B cell (primary cell): Measurements from ENCODE around the gene TLCD3B. TPM values are rescaled to one million over a fixed set of nuclear protein-coding genes. Genes with fewer than 3 reads are reported as not detected.

Experiments used
- ATAC-seq: fragments of 200-7000 bp; cut with Tn5 transposase; one replicate; pipeline ENCODE4 v1.10.0; 2021; ENCODE audit warnings: low read depth, mild to moderate bottlenecking, moderate number of reproducible peaks, moderate library complexity
- CTCF ChIA-PET: fragments of 350-600 bp; sonication (Branson Sonifier 250); formaldehyde crosslinking; loops from one replicate; lab custom pipeline; 2021; ENCODE audit warnings: antibody characterized with exemption, inconsistent platforms; lab: Charles Lee
- POLR2A ChIA-PET: fragments of 350-600 bp; sonication (Branson Sonifier 250); formaldehyde crosslinking; loops from one replicate; lab custom pipeline; 2021; ENCODE audit warnings: antibody characterized with exemption; lab: Charles Lee
- DNase-seq: peaks from one replicate; pipeline ENCODE4 v3.0.0; 2013
- H2AFZ ChIP-seq: 2 replicates; pipeline ENCODE4 v1.6.1; 2012; ENCODE audit warnings: mild to moderate bottlenecking, low read depth, low read length; ENCODE audit not compliant: insufficient read depth, poor library complexity, severe bottlenecking
- H3K27ac ChIP-seq, 2 donors: 1 replicate in 1 of 2; 2 replicates in 1 of 2; pipeline ENCODE4 v1.5.1; 2012 to 2013; ENCODE audit warnings: low read length in 2 of 2, mild to moderate bottlenecking in 2 of 2, moderate library complexity in 1 of 2
- H3K27me3 ChIP-seq, 4 experiments: fragments of 200-600 bp in 1 of 4; sonication (generic) in 1 of 4; replicated peaks in 1 of 4; 1 replicate in 2 of 4; 2 replicates in 2 of 4; pipeline versions ENCODE4 v1.6.1 to v1.7.0; 2013 to 2016; ENCODE audit warnings: low read length in 3 of 4, mild to moderate bottlenecking in 2 of 4, mixed read lengths in 1 of 4, moderate library complexity in 1 of 4; ENCODE audit not compliant: insufficient read depth in 4 of 4, control insufficient read depth in 3 of 4; ENCODE audit errors: control extremely low read depth in 1 of 4
- H3K36me3 ChIP-seq, 2 experiments: replicated peaks in 1 of 2; 1 replicate in 1 of 2; 2 replicates in 1 of 2; pipeline versions ENCODE4 v1.6.1 to v1.7.1; 2013; ENCODE audit warnings: low read length in 1 of 2; ENCODE audit not compliant: insufficient read depth in 2 of 2, control insufficient read depth in 1 of 2; ENCODE audit errors: control extremely low read depth in 1 of 2, extremely low read depth in 1 of 2
- H3K4me1 ChIP-seq, 2 donors: fragments of 200-600 bp in 1 of 2; sonication (generic) in 1 of 2; 1 replicate in 1 of 2; 2 replicates in 1 of 2; pipeline versions ENCODE4 v1.5.1 to v1.6.1; 2013 to 2017; ENCODE audit warnings: low read length in 2 of 2; ENCODE audit not compliant: control insufficient read depth in 2 of 2, insufficient read depth in 2 of 2
- H3K4me2 ChIP-seq: replicated peaks from 2 replicates; pipeline ENCODE3; 2012; ENCODE audit warnings: mild to moderate bottlenecking, low read depth, low read length; ENCODE audit not compliant: poor library complexity, severe bottlenecking
- H3K4me3 ChIP-seq, 5 experiments: fragments of 200-600 bp in 1 of 5; sonication (generic) in 1 of 5; 1 replicate in 3 of 5; 2 replicates in 2 of 5; pipeline versions ENCODE4 v1.5.1 to v1.7.0; 2011 to 2016; ENCODE audit warnings: low read length in 4 of 5, mild to moderate bottlenecking in 4 of 5, low read depth in 2 of 5, control low read depth in 1 of 5, moderate library complexity in 1 of 5; ENCODE audit not compliant: insufficient read depth in 1 of 5; ENCODE audit errors: control extremely low read depth in 1 of 5, extremely low read depth in 1 of 5
- H3K79me2 ChIP-seq: fragments of 200-600 bp; sonication (generic); one replicate; pipeline ENCODE4 v1.6.0; 2016; ENCODE audit warnings: low read length; ENCODE audit not compliant: control insufficient read depth, insufficient read depth
- H3K9ac ChIP-seq: fragments of 200-600 bp; sonication (generic); 2 replicates; pipeline ENCODE4 v1.6.1; 2017; ENCODE audit warnings: mild to moderate bottlenecking, low read length, moderate library complexity
- H3K9me3 ChIP-seq, 3 donors: one replicate each; pipeline versions ENCODE4 v1.6.1 to v1.7.1; 2013; ENCODE audit warnings: low read length in 2 of 3; ENCODE audit not compliant: control insufficient read depth in 2 of 3, insufficient read depth in 1 of 3; ENCODE audit errors: control extremely low read depth in 1 of 3
- H4K20me1 ChIP-seq: 2 replicates; pipeline ENCODE4 v1.6.0; 2012; ENCODE audit warnings: mild to moderate bottlenecking, low read length; ENCODE audit not compliant: insufficient read depth, control insufficient read depth, poor library complexity, severe bottlenecking
- H3K27ac Mint-ChIP-seq: one replicate; pipeline ENCODE4 v1.8.0; 2021; ENCODE audit warnings: mixed read lengths
- H3K27me3 Mint-ChIP-seq: one replicate; pipeline ENCODE4 v1.8.0; 2021; ENCODE audit warnings: mixed read lengths
- H3K4me1 Mint-ChIP-seq: one replicate; pipeline ENCODE4 v1.8.0; 2021; ENCODE audit warnings: mixed read lengths
- H3K4me3 Mint-ChIP-seq: one replicate; pipeline ENCODE4 v1.8.0; 2021; ENCODE audit warnings: mixed read lengths
- H3K9me3 Mint-ChIP-seq: one replicate; pipeline ENCODE4 v1.8.0; 2022; ENCODE audit warnings: mixed read lengths; ENCODE audit not compliant: insufficient read depth
- CTCF ChIP-seq: fragments of 200-600 bp; IDR thresholded peaks from one replicate; pipeline ENCODE4 v1.8.0; 2022; ENCODE audit warnings: antibody characterized with exemption, mild to moderate bottlenecking
- EZH2 ChIP-seq: IDR thresholded peaks from 2 replicates; pipeline ENCODE4 v1.6.1; 2012; ENCODE audit warnings: borderline replicate concordance, low read depth, mild to moderate bottlenecking, moderate library complexity, low read length; ENCODE audit not compliant: insufficient read depth, poor library complexity, severe bottlenecking
- WGBS: methylation state at CpG from one replicate; pipeline ENCODE4 v1.1.5; 2013; ENCODE audit warnings: missing lambda C conversion rate; ENCODE audit not compliant: insufficient coverage; 5-methylcytosine and 5-hydroxymethylcytosine counted together
- intact Hi-C: fragments of 100-400 bp; cut with micrococcal nuclease; formaldehyde crosslinking; loops from one replicate; pipeline ENCODE4 v1.10.0; 2022
- polyA plus RNA-seq: library from polyadenylated mRNA; depleted of rRNA; stranded (reverse); fragments of >200 nt; gene quantifications from 2 replicates; pipeline ENCODE4 v1.2.3, GENCODE V29; 2012
- total RNA-seq, 2 donors: library from RNA; stranded (reverse); fragments of 120-200 nt in 1 of 2; gene quantifications; 1 replicate in 1 of 2; 2 replicates in 1 of 2; pipeline versions ENCODE4 v1.2.3 to v1.2.4, GENCODE V29; 2013 to 2022

The TLCD3B gene
- total and polyA plus RNA-seq, 2 donors (not counting 1 experiment from before 2014, with no cell fraction given) = not detected

- Histone ChIP-seq H3K27ac (peak overlapping the region in 1 of 2 donors; percentile 5), H3K9ac (peak overlapping the region; percentile 68)
Measured at GRCh38 chr16:30052671-30053372, 21.8 kb upstream of the TLCD3B start.

More at GRCh38 chr16:30052671-30053372, 21.8 kb upstream of the TLCD3B start:
- Histone ChIP-seq H3K4me1 (peaks cover 5 to 12% of the 10 kb centered on the region in 2 donors), H3K79me2 (peaks cover 3% of the 10 kb centered on the region), H3K4me3 (peak overlapping the region; percentile 9 to 70 (median 63)), H3K36me3 (no peaks in the 10 kb centered on the region), H4K20me1 (no peaks in the 10 kb centered on the region), H3K4me2 (peak overlapping the region; percentile 97), H2AFZ (peak overlapping the region; percentile 83), H3K27me3 (peaks cover 0 to 3% (median 0%) of the 10 kb centered on the region in 4 experiments), H3K9me3 (no peaks in the 10 kb centered on the region)
- H3K4me3 Mint-ChIP-seq = peak overlapping the region; percentile 87
- ChIA-PET CTCF (interaction anchor here (0.7 to 1.7 kb wide), 4 partner anchors 13 to 90 kb away, joined by 3 to 5 read pairs (median 4); partner anchors contain the start of gene ALDOA), POLR2A (interaction anchor here (1.0 kb wide), 1 partner anchor 13 kb away, joined by 8 read pairs; the partner anchor contains the start of gene ALDOA)
- WGBS = under 1% methylated on average over 44 of the region's 58 CpGs
- H3K27ac Mint-ChIP-seq = peak overlapping the region; percentile 82
- peaks cover 13% of the 10 kb centered on the region for H3K4me1 Mint-ChIP-seq
- ATAC-seq (peak; percentile 87), DNase-seq (peak; percentile 92)
- intact Hi-C loops = loop anchor here (1.0 kb wide), 3 partner anchors 12 to 190 kb away; partner anchors contain the start of genes ALDOA and CDIPT
- TF ChIP-seq CTCF (no peak), EZH2 (no peak)
- H3K9me3 Mint-ChIP-seq = no peaks in the 10 kb centered on the region
- H3K27me3 Mint-ChIP-seq = no peaks in the 10 kb centered on the region
